NCI-H1048 (cell line): Measurements from ENCODE around the gene APCDD1L.
"Not testable (repeated sequence)": the region's sequence is repeated elsewhere in the genome, so short reads cannot be mapped to it uniquely, and the experiment has no call there.

Experiments
- DNase-seq: peaks from one replicate; lab custom pipeline; 2025; lab: John Stamatoyannopoulos, UW

The APCDD1L gene

GRCh38 chr20:58545565-58546415, 30.6 kb upstream of the APCDD1L start:
- DNase-seq, result no peak

- no peak for DNase-seq
Observed at GRCh38 chr20:58544891-58545290, 29.7 kb upstream of the APCDD1L start.

- no peak for DNase-seq
Observed at GRCh38 chr20:58544286-58544685, 29.1 kb upstream of the APCDD1L start.

- no peak for DNase-seq
Observed at GRCh38 chr20:58543274-58543673, 28.1 kb upstream of the APCDD1L start.

- no peak for DNase-seq
Observed at GRCh38 chr20:58542411-58543095, 27.4 kb upstream of the APCDD1L start.

- not testable (repeated sequence) for DNase-seq
Observed at GRCh38 chr20:58542034-58542410, 26.8 kb upstream of the APCDD1L start.

GRCh38 chr20:58538752-58539151, 23.6 kb upstream of the APCDD1L start:
- no peak for DNase-seq

- no peak for DNase-seq
Observed at GRCh38 chr20:58537831-58538230, 22.6 kb upstream of the APCDD1L start.

GRCh38 chr20:58536289-58536688, 21.1 kb upstream of the APCDD1L start:
- no peak for DNase-seq

- DNase-seq, result no peak
Observed at GRCh38 chr20:58531657-58532056, 16.5 kb upstream of the APCDD1L start.

GRCh38 chr20:58531063-58531462, 15.9 kb upstream of the APCDD1L start:
- no peak for DNase-seq

GRCh38 chr20:58528412-58528811, 13.2 kb upstream of the APCDD1L start:
- DNase-seq, result no peak

GRCh38 chr20:58526411-58526810, 11.2 kb upstream of the APCDD1L start:
- no peak for DNase-seq

- DNase-seq, result no peak
Observed at GRCh38 chr20:58524814-58525213, 9.6 kb upstream of the APCDD1L start.

- DNase-seq, result no peak
Observed at GRCh38 chr20:58523971-58524315, 8.7 kb upstream of the APCDD1L start.

GRCh38 chr20:58523072-58523970, 8.1 kb upstream of the APCDD1L start:
- no peak for DNase-seq

GRCh38 chr20:58522666-58523065, 7.5 kb upstream of the APCDD1L start:
- no peak for DNase-seq

GRCh38 chr20:58521763-58522162, 6.6 kb upstream of the APCDD1L start:
- DNase-seq, result no peak

GRCh38 chr20:58519940-58520712, 4.9 kb upstream of the APCDD1L start:
- no peak for DNase-seq

- no peak for DNase-seq
Observed at GRCh38 chr20:58518896-58519593, 3.8 kb upstream of the APCDD1L start.

- DNase-seq, result no peak
Observed at GRCh38 chr20:58518387-58518786, 3.2 kb upstream of the APCDD1L start.
